Stimulated activated CD8-positive, alpha-beta memory T cell treated with anti-CD3 and anti-CD28 coated beads, Interleukin-12 subunit alpha, Interleukin-12 subunit beta, amount 100 ng/mL, for 1 hour (primary cell): Measurements from ENCODE around the gene COL23A1.

Experiments
- DNase-seq: peaks from one replicate; pipeline ENCODE4 v3.0.0-alpha.2; 2020; ENCODE audit warnings: low read depth

The COL23A1 gene

DNA sequence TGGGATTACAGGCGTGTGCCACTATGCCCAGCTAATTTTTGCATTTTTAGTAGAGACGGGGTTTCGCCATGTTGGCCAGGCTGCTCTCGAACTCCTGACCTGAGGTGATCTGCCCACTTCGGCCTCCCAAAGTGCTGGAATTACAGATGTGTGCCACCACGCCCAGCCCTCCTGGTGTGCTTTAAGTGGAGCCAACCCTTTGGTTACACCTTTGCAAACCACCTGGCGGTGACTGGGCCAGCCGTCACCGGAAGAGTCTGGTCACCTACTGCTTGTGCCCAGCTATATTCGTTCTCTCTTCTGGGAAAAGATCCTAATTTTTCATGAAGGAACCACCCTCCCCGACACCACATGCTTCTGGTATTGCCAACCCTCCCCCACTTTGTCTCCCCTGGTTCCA lies 35.9 kb downstream of the COL23A1 start:
- no peak for DNase-seq

DNA sequence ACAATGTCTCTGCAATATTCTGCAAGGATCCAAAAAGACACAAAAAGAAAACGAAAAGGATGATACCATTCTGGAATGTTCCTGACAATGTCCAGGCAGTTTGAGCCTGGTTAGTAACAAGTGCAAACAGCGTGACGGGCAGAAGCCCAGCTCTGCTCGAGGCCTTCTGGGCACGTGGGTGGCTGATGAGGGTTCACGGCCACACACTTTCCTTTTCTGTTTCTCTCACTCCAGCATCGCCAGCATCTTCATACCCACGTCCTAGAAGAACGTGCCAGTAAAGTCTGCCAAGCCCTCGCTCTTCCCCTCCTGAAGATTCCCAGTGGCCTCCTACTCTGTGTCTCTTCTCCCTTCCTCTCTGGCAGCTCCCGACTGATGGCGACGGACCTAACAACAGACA lies 36.7 kb downstream of the COL23A1 start:
- no peak for DNase-seq

DNA sequence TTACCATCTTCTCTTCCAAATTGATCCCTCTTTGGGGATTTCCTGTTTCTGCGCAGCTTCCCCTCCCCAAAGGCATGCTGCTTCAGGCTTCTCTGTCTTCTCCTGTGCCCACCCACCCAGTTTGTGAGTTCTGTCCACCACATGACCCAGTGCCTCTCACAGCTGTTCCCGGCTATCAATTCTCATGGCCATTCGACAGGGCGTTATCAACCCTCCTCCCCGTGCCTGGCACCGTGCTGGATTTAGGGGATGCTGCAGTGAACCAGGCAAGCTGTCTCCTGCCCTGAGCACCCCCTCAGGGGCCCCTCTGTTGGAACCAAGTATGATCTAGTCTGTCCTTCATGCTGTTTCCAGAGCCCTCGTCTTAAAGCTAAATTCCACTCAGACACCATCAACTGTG lies 38.7 kb downstream of the COL23A1 start:
- DNase-seq: no peak

DNA sequence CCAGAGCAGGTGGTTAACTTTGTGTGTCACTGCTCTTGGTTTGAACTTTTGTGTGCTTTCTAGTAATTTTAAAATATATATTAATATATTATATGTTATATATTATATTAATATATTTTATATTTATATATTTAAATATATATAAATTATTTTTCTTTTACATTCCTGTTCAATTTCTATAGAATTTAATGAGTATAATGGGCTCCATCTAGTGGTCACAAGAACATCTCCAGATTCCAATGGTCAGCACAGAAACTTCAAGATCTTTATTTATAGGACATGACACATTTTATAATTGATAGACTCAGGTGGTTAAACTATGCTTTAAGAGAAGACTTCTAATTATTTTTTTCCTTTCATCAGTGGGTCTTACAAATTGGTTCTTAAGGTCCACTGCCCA lies 39.1 kb downstream of the COL23A1 start:
- no peak for DNase-seq

DNA sequence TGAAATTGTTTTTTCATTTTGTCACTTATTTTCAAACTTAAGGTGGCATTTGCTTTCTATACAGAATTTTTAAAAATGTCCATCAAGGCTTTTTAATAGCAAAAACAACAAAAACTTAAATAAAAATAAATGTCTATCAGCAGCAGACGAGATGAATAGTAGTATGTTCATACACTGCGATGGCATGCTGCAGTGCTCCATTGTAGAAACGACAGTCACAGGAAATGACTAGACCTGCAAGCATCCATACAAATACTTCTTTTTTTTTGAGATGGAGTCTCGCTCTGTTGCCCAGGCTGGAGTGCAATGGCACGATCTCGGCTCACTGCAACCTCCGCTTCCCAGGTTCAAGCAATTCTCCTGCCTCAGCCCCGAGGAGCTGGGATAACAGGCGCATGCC lies 41.4 kb downstream of the COL23A1 start:
- DNase-seq: no peak

DNA sequence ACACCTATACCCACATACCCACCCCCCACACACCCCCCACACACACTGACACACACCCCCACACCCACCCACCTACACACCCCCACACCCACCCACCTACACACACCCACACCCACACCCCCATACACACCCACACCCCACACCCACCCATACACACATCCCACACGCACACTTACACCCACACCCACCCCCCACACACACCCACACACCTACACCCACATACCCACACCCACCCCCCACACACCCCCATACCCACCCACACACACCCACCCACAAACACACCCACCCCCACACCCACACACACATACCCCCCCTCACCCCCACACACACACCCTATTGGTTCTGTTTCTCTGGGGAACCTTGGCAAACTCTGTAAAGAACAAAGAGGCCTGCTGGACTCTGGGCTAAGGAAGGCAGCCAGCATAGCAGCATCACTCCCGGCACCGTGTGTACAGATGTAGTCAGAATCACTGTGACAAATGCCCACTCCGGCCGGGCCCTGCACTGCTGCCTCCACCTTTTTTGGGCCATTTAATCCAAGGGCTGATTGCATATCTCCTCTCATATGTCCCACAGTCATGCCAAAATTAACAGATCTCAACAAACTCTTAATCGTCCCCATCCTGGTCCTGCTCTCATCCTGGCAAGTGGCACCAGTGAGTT lies 42.3 kb downstream of the COL23A1 start:
- DNase-seq: no peak

DNA sequence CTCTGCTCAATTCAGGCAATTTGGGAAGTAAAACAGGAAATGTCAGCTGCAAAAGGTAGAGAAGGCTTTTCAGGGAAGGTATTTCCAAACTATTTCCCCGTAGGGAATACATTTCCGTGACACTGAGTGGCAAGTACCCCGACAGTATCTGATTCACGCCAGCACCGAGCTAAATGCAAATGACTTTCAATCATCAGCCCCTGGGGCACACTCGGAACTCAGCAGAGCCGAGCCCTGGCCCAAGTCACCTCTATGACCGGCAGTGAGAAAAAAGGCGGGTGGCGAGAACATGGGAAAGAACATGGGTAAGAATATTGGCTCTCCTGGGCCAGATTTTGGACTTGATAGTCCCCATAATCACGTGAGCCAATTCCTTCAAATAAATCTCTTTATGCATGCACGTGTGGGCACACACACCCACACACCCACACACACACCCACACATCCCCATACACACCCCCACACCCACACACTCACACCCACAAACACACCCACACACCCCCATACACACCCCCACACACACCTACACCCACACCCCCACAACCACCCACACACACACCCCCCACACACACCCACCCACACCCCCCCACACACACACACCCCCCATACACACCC lies 43.0 kb downstream of the COL23A1 start:
- DNase-seq: no peak

DNA sequence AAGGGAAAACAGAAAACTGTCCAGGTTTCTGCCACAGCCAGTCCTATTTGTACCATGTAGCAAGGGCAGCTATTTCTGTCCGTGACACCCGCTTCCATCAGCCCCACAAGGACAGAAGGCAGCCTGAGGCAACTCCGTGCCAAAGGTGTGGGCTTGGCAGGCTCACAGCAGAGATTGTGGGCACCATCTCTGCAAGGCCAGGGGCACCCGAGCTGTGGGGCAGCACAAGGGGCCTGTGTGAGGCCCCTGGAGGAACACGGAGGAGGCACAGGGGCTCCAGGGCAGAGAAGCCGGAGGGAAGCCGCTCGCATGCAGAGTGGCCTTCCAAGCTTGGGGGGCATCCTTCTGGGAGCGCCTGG lies 43.5 kb downstream of the COL23A1 start:
- DNase-seq: no peak

DNA sequence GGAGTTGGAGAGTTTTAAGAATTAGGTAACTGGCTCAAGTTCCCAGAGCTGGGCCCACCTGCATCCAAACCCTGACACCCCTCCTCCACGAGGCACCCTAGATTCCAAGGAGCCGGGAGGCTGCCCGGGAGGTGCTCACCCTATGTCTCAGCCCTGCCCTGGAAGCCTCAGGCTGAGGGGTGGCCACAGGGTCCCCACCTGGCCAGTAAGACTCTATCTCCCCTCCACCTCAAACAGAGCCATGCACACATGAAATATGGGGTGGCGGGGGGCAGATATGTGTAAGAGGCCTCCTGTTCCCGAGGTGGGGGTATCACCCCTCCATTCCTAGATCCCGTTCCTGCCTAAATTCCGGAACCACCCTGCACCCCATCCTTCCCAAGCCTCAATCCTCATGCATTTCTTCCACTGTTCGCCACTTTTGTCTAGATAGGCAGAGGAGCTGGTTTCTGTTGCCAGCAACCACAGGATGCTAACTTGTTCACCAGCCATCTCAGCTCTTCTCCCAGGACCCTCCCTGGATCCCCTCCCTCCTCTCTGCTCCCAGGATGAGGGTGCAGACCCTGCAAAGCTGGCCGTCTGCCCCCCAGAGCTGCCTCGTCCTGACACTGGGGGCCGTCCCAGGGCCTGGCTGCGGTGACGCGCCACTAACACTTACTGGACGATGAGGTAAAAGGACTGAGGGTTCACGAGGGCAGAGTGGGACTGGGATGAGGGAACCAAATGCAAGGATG lies 44.1 kb downstream of the COL23A1 start:
- no peak for DNase-seq

DNA sequence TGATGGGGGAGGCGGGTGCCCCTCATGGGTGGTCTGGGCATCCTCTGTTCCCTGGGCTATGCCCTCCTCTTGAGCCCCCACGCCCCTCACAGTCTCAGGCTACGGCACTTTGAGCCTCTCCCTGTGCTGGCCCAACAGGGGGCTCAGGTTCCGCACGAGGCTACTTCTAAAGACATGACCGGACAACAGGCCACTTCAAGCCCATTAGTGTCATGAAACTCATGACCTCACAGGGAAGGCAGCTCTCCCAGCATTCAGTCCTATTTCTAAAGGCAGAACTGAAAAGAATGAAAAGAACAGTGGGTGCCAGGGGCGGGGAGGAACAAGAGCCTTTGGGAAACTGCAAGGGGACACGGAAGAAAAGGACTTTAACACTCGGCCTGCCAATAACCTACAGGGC lies 45.0 kb downstream of the COL23A1 start:
- no peak for DNase-seq

DNA sequence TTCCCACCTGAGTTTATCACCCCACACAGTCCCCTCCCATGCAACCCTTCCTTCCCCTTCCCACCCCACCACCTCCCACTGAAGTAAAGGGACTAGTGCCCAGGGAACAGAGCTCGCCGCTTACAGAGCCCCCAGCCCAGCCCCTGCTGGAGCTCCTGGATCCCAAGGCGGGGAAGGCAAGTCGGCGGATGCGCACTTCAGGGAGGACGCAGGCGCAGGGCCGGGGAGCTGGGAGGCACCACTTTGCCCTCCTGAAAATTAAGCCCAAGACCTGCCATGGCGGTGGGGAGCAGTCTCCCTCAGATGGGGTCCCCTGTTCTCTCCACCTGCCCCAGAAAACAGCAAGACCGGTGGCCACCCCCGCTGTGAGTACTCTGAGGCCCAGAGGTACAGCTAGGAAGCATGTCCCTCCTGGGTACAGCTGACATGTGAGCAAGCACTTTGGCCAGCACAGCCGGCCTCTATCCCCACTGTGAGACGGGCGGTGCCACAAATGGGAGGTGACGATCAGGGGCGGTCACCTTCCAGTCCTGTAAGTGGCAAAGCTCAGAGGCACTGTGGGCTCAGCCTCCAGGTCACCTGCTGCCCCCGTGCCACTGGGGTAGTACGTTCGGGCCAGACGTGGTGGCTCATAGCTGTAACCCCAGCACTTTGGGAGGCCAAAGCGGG lies 45.9 kb downstream of the COL23A1 start:
- no peak for DNase-seq

DNA sequence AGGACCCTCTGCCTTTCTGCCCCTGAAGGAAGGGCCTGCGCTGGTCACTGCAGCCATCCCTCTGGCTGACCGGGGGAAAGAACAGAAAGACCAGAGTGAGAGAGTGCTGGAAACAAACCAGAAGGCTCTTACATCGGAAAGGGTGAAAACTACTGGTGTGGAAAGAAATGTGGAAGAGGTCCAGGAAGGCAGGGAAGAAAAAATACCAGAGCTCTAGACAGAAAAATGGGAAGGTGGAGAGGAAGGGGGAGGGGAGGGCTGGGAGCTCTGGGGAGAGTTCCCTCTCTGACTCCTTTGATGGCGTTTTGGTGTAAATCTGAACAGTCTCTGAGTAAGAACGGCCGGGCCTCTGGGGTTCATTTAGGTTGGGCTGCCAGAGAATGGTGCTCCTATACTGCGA lies 47.7 kb downstream of the COL23A1 start:
- DNase-seq: no peak

DNA sequence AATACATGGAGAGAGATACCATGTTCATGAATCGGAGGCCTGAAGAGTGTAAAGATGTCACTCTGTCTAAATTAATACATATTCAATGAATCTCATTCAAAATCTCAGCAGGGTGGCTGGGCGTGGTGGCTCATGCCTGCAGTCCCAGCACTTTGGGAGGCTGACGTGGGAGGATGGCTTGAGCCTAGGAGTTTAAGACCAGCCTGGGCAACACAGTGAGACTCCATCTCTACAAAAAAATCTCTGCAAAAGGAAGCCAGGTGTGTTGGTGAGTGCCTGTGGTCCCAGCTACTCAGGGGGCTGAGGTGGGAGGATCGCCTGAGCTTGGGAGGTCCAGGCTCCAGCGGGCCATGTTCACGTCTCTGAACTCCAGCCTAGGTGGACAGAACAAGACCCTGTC lies 49.7 kb downstream of the COL23A1 start:
- no peak for DNase-seq

DNA sequence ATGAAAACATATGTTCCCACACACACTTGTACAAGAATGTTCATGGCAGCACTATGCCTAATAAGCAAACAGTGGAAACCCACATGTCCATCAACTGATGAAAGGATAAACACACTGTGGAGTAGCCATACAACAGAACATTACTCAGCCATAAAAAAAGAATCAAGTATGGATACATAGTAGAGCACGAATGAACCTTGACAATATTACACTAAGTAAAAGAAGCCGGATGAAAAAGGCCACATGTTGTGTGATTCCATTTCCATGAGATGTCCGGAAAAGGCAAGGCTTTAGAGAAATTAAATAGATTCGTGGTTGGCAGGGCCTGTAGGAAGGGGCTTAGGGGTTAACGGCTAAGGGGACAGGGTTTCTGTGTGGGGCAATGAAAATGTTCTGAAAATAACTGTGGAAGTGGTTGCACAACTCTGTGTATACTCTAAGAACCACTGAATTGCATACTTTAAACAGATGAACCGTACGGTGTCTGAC lies 51.4 kb downstream of the COL23A1 start:
- no peak for DNase-seq

DNA sequence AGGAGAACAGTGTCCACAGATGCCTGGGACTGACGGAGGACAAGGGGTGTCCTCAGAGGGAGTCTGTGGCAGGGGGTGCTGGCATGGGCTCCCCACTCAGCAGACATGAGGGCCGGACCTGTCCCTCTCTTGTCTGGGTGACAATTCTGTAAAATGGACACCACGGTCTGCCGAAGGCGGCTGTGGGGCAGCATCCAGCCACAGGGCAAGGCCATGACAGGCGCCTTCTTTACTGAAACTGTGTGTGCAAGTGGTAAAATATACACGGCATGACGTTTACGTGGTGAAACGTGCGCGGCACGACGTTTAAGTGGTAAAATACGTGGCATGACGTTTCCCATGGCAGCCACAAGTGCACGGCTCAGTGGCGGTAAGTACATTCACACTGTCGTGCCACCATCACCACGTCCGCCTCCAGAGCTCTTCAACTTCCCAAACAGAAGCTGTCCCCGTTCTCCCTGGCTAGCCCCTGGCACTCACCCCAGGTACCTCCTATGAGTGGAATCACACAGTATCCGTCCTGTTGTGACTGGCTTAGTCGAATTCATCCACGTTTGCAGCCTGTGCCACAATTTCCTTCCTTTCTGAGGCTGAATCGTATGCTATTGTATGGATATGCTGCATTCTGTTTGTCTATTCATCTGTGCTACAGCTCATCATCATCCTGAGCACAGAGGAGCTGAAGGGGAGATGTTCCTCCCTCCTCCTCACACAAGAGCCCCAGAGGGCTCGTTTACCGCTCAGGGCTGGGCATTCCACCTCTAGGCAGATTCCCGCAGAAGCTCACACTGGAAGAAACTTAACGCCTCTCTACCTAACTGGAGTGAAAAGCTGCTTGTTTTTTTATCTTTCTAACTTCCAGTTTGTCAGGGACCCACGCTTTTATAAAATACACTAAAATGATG lies 52.5 kb downstream of the COL23A1 start:
- no peak for DNase-seq

DNA sequence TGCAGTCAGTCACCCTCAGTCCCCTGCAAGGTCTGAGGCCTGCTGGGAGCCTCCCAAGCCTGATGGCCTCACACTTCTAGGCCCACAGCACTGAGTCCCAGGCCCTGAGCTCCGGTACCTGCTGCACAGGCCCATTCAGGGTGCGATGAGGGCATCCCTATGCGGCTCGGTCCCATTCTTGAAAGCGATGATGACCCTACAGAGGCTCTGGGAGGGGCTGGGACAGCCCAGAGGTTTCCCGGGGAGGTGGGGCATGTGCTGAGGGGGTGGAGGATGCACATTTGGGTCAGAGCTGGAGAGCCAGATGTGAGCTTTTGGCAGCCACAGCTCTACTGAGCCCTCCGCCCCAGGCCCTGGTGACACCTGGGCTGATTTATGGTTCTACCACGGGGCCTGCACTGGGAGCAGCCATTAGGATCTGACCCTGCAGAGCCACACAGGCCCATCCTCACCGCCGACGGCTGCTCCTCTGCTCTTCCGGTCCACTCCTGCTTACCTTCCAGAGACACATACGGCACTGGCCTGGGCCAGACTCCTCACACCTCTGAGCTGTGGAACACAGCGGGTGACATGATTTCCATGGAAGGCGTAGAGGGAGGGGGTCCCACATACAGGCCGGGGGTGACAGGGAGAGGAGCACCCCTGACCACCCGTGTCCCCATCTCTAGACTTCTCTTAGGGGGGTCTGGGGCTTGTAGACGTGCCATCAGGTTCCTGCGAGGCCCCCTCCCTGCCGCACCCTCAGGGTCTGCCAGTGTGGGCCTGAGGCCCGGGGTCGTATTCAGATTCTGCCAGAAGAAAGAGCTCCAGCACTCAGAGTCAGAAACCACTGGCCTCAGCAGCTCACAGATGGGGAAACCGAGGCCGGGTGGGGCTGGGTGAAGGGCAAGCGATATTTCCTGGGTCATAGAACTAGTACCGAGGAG lies 53.4 kb downstream of the COL23A1 start:
- no peak for DNase-seq

DNA sequence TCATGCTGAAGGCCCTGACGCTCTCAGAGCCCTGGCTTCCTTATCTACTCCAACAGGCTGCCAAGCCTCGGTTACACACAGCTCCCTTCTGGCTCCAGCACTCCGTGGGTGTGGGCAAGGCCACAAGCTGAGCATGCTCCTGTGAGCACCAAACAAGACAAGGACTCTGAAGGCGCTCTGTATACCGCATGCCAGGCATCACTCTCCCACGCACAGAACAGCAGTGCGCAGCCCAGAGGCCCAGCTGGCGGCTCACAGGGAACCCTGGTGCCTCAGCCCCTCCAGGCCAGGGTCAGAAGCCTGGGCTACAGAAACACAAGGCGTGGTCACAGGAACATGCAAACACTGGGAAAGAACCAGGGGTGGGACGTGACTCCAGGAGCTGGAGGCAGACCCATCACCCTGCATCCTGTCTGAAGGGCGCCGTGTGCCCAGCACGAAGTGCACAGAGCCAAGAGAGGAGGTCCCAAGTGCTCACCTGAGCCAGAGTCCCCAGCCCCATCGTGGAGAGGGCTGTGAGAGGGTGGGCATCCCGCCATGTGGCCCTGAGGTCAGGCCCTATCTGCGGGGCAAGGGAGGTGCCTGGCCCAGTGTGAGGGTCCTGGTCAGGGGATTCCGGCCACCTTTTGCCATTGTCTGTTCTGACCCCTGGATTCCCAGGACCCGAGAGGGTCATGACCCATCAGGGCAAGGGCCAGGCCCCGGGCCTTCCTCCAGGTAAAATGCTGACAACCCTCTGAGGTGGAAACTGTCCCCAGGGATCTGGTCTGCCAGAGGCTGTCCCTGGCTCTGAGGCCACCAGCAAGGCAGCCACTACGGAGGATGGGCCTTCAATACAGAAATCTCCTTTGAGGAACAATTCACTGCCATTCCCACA lies 54.7 kb downstream of the COL23A1 start:
- DNase-seq: no peak

DNA sequence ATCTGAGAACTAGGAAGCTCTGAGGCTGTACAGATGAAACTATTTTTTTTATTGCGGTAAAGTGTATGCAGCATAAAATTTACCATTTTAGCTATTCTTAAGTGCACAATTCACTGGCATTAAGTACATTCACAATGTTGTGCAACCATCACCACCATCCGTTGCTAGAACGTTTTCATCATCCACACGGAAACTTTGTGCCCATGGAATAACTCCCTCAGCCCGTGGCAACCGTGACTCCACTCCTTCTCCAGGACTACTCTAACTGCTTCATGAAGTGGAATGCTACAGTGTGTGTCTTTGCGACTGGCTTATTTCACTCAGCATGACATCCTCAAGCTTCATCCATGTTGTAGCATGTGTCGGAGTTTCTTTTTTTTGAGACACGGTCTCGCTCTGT lies 57.1 kb downstream of the COL23A1 start:
- DNase-seq: no peak

DNA sequence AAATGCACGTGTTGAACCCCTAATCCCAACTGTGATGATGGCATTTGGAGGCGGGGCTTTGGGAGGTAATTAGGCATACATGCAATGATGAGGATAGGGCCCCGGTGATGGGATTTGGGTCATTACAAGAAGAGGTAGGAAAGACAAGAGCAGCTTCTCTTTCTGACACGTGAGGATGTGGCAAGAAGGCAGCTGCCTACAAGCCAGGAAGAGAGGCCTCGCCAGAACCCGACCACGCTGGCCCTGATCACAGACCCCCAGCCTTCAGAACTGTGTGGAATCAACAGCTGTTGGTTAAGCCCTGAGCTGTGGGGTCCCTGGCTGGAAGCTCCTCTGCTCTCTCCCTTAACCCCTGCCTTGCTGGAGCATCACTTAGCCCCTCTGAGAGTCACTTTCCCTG lies 57.5 kb downstream of the COL23A1 start:
- DNase-seq: no peak

DNA sequence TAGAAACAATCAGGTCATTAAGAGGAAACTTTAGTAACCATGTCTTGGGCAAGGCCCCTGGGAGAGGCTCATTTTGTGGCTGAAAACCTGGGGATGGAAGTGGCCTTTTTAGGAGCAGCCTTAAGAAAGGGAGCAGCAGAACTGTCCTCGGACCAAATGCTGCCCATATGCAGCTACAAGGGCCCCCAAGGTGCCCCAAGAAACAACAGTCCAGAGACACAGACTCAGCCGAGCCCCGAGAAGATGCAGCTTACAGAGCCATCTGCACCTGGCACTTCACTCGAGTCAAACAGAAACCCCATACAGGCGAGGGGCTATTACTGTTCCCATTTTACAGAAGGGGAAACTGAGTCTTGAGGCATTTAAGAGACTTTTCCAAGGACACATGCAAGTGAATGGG lies 58.0 kb downstream of the COL23A1 start:
- DNase-seq: no peak
